GM10248 (cell line): ENCODE data around the gene PARD3B.

Source experiments
- CTCF ChIA-PET: fragments of 300-600 bp; sonication (Branson Sonifier 250); formaldehyde crosslinking; extraction: SDS; loops from one replicate; lab custom pipeline; 2021; ENCODE audit warnings: antibody characterized with exemption; lab: Yijun Ruan, JAX
- POLR2A ChIA-PET: fragments of 350-650 bp; sonication (Branson Sonifier 250); formaldehyde crosslinking; extraction: SDS; loops from one replicate; lab custom pipeline; 2020; ENCODE audit warnings: antibody characterized with exemption; lab: Yijun Ruan, JAX
- DNase-seq: peaks from one replicate; pipeline ENCODE4 v3.0.0; 2012; ENCODE audit errors: extremely low spot score
- CTCF ChIP-seq: IDR thresholded peaks from 2 replicates; pipeline ENCODE4 v1.5.1; 2012; ENCODE audit warnings: mild to moderate bottlenecking, low read depth; ENCODE audit errors: extremely low read depth, missing control alignments, control extremely low read depth

The PARD3B gene

GRCh38 chr2:204570421-204570820 is 25.1 kb downstream of the PARD3B start:
- POLR2A ChIA-PET, result no interaction called here
- CTCF ChIA-PET, result interaction anchor here (1.0 to 1.2 kb wide), 3 partner anchors 8 to 16 kb away, joined by 3 to 5 read pairs (median 4); no protein-coding TSS in a partner anchor
- TF ChIP-seq CTCF, result no peak
- DNase-seq, result no peak

GRCh38 chr2:204571041-204571440 is 25.8 kb downstream of the PARD3B start:
- ChIA-PET CTCF (interaction anchor here (1.1 to 1.2 kb wide), 2 partner anchors 9 to 15 kb away, joined by 3 to 4 read pairs; no protein-coding TSS in a partner anchor), POLR2A (no interaction called here)
- no peak for DNase-seq
- no peak for TF ChIP-seq CTCF

GRCh38 chr2:204571911-204572310 is 26.6 kb downstream of the PARD3B start:
- ChIA-PET CTCF (interaction anchor here (1.1 to 1.3 kb wide), 2 partner anchors 13 to 466 kb away, joined by 3 to 4 read pairs; no protein-coding TSS in a partner anchor), POLR2A (no interaction called here)
- no peak for TF ChIP-seq CTCF
- no peak for DNase-seq

- DNase-seq, result no peak
- CTCF ChIA-PET, result interaction anchor here (1.5 kb wide), 1 partner anchor 26 kb away, joined by 4 read pairs; no protein-coding TSS in a partner anchor
- no peak for TF ChIP-seq CTCF
- POLR2A ChIA-PET, result no interaction called here
These were observed 27.9 kb downstream of the PARD3B start for GRCh38 chr2:204573221-204573620.

- CTCF ChIA-PET, result interaction anchor here (1.4 kb wide), 1 partner anchor 10 kb away, joined by 5 read pairs; no protein-coding TSS in a partner anchor
- no peak for TF ChIP-seq CTCF
These were observed 29.2 kb downstream of the PARD3B start for GRCh38 chr2:204574486-204574885.

GRCh38 chr2:204575463-204575862 is 30.2 kb downstream of the PARD3B start:
- ChIA-PET CTCF (no interaction called here), POLR2A (no interaction called here)
- TF ChIP-seq CTCF, result no peak
- DNase-seq, result no peak

More at GRCh38 chr2:204574486-204574885, 29.2 kb downstream of the PARD3B start:
- DNase-seq, result no peak
- POLR2A ChIA-PET, result no interaction called here
